AG08395 (cell line): ENCODE data around the gene OR10G8.
A peak's percentile ranks its signal among the peaks of the same experiment; 100 is the strongest.
"Not testable (repeated sequence)": the region's sequence is repeated elsewhere in the genome, so short reads cannot be mapped to it uniquely, and the experiment has no call there.

ENCODE experiments used
- DNase-seq: peaks from one replicate; pipeline ENCODE4 v3.0.0; 2012; ENCODE audit warnings: mixed read lengths, low spot score

The OR10G8 gene, protein sequence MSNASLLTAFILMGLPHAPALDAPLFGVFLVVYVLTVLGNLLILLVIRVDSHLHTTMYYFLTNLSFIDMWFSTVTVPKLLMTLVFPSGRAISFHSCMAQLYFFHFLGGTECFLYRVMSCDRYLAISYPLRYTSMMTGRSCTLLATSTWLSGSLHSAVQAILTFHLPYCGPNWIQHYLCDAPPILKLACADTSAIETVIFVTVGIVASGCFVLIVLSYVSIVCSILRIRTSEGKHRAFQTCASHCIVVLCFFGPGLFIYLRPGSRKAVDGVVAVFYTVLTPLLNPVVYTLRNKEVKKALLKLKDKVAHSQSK

DNA sequence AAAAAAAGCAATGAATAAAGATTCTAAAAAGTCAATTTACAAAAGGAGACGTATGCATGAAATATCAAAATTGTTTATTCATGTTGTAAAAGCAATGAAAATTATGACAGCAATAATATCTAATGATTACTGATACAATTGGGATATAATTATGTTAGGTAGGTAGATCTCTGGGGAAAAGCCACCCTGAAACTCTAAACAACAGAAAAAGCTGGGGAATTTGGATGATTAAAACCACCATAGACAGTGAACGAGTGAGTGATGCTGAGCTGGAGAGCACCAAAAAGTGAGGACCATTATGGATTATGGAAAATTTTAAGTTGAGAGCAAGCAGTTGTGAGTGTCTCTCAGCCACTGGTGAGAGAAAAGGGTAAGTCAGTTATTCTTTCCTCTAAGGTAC, at the start of gene OR10G8:
Gene OR10G8 (plus strand): TSS at position 301 of the 400 bp plus-strand sequence. CDS start 2,825 bp downstream, outside the sequence.
- DNase-seq, result no peak

DNA sequence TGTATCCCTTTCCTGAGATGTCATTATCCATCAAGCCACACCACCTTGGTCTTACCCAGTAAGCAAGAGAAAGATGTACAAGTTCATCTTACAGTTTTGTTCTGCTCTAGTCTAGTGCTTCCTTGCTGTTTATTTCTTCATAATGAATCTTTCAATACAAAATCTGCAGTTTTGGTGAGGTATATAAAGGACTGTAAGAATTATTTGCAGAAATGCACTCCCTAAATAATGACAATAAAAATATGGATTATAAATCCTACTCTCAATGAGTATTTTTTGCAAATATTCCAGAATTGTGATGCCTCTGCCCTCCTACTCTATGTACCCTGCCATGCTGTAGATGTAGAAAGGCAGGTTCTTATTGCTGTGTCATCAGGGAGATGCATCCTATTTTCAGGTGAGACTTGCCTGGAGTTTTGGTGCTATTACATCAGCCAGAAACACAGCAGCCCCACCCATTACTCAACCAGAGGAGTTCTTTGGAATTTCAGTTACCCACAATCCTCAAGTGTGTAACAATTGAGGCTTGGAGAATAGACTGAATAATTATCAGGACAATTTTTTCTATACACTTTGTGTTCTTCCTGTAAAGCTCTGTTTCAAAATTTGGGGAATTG, 48.8 kb upstream of the OR10G8 start, which contains the start of gene OR10S1:
Gene OR10S1 (minus strand): TSS at position 51 of the 617 bp plus-strand sequence. CDS start 117 bp downstream, outside the sequence.
- no peak for DNase-seq

- DNase-seq, result no peak
Measured at GRCh38 chr11:123979311-123979710, 47.3 kb upstream of the OR10G8 start.

GRCh38 chr11:123995119-123995518, 31.5 kb upstream of the OR10G8 start, which contains the start of gene OR10G6:
TSS of gene OR10G6 (minus strand) at chr11:123995161. CDS start at chr11:123995161, 0 bp downstream.
- DNase-seq, result no peak

- no peak for DNase-seq
Measured at GRCh38 chr11:124012697-124013096, 13.9 kb upstream of the OR10G8 start, which contains the start of gene OR10G4. TSS of gene OR10G4 (plus strand) at chr11:124012997. CDS start at chr11:124015575, 2,578 bp downstream.

DNA sequence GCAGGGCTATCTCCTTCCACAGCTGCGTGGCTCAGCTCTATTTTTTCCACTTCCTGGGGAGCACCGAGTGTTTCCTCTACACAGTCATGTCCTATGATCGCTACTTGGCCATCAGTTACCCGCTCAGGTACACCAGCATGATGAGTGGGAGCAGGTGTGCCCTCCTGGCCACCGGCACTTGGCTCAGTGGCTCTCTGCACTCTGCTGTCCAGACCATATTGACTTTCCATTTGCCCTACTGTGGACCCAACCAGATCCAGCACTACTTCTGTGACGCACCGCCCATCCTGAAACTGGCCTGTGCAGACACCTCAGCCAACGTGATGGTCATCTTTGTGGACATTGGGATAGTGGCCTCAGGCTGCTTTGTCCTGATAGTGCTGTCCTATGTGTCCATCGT, 10.8 kb upstream of the OR10G8 start:
- DNase-seq, result not testable (repeated sequence)

- DNase-seq, result no peak
Measured at GRCh38 chr11:124036666-124037065, 10.1 kb downstream of the OR10G8 start.

GRCh38 chr11:124039557-124039956, 13.0 kb downstream of the OR10G8 start:
- DNase-seq, result no peak

DNA sequence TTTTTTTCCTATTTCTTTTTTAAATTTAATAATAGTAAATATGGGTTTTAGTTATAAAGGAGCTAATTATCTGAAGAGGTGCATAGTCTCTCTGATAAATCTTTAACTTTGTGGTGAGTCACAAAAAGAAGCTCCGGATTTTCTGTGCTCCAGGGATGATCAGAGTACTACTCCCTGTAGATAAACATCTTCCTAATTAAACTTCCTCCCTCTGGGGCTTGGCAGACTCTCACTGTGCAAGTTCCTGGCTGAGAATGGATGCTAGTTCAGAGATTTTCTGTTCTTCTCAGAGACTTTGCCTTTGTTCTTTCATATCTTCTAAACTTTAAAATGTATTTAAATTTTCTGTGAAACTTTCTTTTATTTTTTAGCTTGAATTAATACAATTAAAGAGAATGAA, 14.7 kb downstream of the OR10G8 start, which contains the start of gene OR10G7:
Gene OR10G7 (minus strand): TSS at position 72 of the 400 bp plus-strand sequence. CDS start 2,324 bp downstream, outside the sequence.
- no peak for DNase-seq

DNA sequence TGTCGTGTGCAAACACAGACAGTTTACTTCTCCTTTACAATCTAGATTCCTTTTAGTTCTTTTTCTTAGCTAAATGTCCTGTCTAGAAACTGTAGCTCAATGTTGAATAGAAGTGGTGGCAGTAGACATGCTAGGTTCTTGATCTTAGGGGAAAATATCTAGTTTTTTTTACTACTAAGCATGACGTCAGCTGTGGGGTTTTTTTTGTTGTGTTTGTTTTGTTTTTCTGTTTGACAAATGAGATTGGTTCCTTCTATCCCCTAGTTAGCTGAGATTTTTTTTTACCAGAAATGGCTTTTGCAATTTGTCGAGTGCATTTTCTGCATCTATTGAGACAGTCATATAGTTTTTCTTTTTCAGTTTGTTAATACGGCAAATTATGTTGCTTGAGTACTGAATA, 16.8 kb downstream of the OR10G8 start:
- no peak for DNase-seq

- no peak for DNase-seq
Measured at GRCh38 chr11:124050748-124051147, 24.1 kb downstream of the OR10G8 start.

DNA sequence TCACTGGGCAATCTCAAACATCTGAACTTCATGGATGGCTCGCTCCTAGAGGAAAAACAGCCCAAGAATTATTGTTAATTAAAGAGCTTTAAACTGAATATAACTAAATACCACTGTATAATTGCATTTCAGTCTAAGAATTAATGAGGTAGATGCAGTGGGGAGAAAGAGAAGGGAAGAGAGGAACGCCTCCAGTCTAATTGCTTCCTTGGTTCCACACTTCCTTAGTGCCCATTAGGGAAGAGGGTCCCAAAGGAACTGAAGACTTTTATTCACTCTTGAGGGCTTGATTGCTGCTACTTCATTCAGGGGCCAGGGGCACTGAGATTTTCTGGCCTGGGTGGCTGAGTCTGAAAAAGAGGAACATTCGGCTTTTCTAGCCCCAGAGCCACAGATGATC, 26.4 kb downstream of the OR10G8 start:
- DNase-seq, result no peak

DNA sequence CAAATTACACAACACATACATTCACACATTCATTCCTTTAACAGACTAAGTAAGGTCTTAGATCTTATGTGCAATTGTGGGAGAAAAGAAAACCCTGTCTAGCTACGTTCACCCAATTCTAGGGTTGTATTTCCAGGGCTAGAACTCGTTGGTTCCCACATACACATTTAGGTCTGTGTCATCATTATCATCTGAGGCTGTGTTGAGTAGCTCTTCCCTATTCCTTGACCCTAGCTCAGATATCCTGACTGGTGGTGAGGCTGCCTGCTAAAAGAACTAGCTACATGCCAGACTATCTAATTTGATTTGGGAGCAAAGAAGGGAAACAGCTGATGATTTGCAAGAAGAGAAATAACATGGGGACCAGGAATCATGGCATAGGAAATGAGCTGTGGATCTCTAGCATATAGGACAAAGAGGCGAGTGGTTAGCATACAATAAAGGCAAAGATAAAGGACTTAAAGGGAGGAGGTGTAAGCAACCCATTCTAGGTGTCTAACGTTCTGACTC, 42.1 kb downstream of the OR10G8 start:
- no peak for DNase-seq

- peak; percentile 18 for DNase-seq
Measured at GRCh38 chr11:124069429-124070401, 43.1 kb downstream of the OR10G8 start.

GRCh38 chr11:124070915-124071622, 44.5 kb downstream of the OR10G8 start:
- DNase-seq, result peak; percentile 68

GRCh38 chr11:124071623-124071948, 45.0 kb downstream of the OR10G8 start:
- no peak for DNase-seq

DNA sequence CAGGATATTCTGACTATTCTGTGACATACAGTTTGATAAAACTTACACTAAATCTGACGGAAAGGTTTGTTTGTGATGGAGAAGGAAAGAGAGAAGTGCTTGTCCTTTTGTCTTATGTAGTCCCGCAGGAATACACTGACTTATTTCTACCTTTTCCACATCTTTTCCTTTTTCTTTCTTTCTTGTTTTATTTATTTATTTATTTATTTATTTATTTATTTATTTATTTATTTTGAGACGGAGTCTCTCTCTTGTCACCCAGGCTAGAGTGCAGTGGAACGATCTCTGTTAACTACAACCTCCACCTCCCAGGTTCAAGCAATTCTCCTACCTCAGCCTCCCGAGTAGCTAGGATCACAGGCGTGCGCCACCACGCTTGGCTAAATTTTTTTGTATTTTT, 45.5 kb downstream of the OR10G8 start:
- no peak for DNase-seq

GRCh38 chr11:124074554-124074953, 48.0 kb downstream of the OR10G8 start:
- DNase-seq, result no peak

DNA sequence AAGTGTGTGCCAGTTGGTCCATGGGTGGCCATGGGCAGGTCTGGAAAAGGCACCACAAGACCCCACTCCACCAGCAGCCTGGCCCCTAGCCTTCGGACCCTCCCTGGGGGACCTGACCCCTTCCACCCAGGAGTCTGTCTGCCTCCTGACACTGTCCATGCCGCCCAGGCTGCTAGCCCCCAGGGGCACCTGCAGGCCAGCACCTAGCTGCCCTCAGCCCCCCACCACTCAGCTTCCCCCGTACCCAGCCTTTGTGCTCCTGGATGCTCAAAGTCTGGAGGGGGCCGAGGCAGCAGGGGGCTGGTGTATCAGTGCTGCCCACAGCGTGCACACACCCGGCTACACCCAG, 48.9 kb downstream of the OR10G8 start:
- DNase-seq, result no peak

- peak; percentile 12 for DNase-seq
Measured at GRCh38 chr11:124075841-124076651, 49.4 kb downstream of the OR10G8 start.
